GM18520 (cell line): Measurements from ENCODE around the gene FAU.
"Not testable (repeated sequence)": the region's sequence is repeated elsewhere in the genome, so short reads cannot be mapped to it uniquely, and the experiment has no call there.

Experiments used
- ATAC-seq: cut with Tn5 transposase; IDR thresholded peaks from one replicate; pipeline ENCODE4 v1.9.1; 2021; ENCODE audit not compliant: unreplicated experiment

Gene FAU

DNA sequence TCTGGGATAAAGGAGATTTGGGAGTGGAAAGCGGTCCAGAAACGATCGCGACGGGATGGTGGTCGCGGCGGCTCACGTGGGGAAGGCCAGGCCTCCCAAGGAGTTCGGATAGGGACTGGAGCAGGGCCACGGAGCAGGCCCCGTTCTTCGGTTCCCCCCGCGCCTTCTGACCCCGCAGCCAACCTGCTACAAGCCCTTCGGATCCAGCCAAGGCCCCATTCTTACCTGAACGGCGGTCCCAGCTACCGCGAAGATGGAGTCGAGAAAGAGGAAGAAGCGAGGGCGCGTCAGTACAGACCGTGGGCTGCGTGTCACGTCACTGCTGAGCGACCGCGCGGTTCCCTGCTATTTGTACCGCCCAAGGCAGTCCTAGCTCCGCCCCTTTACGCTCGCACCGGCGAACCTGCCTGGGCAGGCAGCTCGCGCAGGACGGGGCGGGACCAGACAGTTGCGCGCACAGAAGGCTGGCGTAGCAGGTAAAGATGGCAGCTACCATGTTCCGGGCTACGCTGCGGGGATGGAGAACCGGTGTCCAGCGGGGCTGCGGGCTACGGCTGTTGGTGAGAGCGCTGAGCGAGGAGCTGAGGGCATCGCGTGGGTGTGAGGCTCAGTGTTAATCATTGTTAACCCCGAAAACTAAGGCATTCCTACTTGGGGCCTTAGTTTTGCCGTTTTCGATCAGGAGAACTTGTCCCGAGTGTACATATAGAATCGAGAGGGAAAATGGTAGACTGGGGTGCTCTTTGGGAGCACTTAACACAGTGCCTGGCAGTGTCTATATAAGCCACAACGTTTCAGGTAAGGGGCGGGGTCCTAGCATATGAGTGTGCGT lies at the start of gene FAU, which contains the start of gene MRPL49:
Gene FAU (minus strand): TSS at position 270 of the 832 bp plus-strand sequence. CDS start 321 bp downstream, outside the sequence.
Gene MRPL49 (plus strand): TSS at position 457 of the 832 bp plus-strand sequence. CDS start 26 bp downstream, at position 483.
- ATAC-seq: peak; percentile 63

DNA sequence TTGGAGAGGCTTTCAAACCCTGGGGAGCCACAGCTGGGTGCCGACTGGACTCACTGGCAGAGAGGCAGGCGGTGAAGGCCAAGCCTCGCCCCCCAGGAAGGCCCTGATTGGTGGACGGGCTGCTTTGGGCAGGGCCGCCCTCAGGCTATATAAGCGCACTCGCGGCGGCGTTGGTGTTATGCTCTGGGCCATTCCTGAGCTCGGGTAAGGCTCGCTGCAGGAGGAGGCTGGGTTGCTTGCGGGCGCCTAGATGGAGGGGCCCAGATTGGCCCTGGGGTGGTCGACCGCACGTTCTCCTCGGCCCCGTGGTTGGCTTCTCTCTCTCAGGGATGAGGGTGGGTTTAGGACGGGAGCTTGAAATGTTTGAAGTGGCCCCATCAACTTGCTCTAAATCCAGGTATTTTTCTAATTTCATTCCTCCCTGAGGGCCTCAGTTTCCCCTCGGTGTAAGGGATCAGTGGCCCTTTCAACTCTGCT lies 48.2 kb upstream of the FAU start, which contains the start of gene SPDYC:
Gene SPDYC (plus strand): TSS at position 176 of the 477 bp plus-strand sequence. CDS start 1,125 bp downstream, outside the sequence.
- ATAC-seq: no peak

DNA sequence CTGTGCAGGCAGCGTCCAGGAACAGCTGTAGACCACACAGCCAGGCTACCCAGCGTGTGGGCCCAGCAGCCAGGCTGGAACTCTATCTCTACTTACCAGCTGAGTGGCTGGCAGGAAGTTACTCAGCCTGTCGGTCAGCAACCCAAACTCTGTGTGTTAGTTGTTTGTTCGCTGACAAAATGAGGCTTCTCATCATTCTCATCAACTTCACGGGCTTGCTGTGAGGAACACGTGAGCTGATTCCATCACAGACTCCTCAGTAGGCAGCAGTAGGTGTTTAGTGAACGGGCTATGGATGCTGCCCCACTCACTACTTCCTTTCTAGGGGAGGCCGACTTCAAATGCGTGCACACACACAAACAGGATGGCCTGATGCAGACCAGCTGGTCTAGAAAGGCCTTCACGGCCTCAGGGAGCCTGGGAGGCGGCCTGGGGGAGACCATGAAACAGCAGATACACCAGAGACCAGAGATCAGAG lies 47.3 kb upstream of the FAU start:
- no peak for ATAC-seq

DNA sequence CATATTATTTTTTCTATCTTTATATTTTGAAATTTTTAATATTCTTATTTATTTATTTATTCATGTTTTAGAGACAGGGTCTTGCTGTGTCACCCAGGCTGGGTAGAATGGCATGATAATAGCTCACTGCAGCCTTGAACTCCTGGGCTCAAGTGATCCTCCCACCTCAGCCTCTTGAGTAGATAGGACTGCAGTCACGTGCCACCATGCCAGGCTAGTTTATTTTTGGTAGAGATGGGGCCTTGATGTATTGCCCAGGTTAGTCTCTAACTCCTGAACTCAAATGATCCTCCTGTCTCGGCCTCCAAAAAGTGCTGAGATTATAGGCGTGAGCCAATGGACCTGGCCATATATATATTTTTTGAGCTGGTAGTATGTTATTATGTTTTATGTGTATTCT lies 45.7 kb upstream of the FAU start:
- ATAC-seq: no peak

DNA sequence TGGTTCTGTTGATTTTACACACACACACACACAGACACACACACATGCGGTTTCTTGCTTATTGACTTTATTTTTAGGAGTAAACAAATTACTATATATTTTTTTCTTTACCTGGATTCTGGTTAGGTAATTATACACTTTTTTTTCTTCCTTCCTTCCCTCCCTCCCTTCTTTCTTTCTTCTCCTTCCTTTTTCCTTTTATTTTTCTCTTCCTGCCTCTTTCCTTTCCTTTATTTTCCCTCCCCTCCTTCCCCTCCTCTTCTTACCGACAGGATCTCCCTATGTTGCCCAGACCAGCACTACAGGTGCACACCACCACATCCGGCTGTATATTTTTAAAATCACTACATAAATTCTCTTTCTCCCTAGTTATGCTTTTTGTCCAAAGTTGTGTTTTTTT lies 45.0 kb upstream of the FAU start:
- ATAC-seq: no peak

DNA sequence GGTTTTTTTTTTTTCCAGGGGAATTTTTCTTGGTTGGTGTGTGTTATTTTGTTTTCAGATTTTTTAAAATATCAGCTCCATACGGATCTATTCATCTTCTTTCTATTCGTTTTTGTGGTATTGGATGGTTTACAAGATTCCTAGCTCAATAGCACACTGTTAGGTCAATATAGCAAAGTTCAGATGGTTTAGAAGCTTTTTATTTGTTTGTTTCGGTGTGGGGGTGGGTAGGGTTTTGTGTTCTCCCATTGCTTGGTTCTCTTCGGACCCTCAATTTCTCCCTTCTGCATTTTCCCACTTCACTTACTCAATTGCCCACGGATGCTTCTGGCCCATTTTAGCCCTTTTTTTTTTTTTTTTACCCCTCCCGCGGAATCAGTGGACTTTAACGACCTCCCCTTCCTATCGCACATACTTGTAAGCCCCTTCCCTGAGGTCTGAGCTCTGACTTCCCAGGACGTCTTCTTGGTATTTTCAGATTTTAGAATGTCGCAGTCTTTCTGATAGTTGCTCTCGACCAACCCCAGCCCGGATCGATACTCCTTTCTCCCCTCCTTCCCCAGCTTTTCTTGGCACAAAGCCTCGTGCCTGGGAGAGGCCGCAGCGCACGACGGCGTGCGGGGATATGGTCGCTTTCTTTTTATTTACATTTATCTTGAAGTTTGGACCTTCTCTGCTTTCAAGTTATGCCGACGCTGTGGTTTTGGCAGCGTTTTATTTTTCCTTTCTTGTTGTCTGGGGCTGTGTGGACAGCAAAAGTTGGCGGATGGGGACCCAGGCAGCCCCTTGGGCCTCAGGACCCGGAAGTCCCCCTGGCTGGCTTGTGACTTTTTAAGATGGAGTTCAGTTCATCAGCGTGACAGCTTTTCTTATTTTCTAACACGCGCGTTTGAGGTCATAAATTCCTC lies 43.7 kb upstream of the FAU start:
- no peak for ATAC-seq

DNA sequence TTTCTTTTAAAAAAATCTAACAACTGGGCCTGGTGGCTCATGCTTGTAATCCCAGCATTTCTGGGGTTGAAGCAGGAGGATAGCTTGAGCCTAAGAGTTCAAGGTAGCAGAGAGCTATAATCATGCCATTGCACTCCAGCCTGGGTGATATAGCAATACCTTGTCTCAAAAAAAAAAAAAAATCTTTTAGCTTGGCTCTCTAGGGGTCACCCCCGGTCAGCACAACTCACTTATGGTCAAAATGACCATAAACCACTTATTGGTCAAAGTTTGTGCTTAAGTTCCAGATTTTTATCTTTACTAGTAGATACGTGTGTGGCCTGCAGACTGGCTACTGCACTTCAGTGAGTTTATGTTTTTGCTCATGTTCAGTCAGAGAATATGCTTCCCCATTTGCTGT lies 41.8 kb upstream of the FAU start:
- no peak for ATAC-seq

DNA sequence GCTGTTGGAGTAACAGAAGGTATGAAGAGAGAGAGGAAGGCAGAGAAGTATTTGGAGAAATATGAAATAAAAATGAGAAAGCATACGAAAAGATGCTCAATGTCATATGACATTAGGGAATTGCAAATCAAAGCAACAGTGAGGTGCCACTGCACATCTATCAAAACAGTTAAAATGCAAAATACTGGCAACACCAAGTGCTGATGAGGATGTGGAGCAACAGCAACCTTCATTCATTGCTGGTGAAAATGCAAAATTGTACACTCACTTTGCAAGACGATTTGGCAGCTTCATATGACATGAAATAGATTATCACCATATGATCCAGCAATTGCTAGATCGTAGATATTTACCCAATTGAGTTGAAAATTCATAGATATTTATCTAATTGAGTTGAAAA lies 38.7 kb upstream of the FAU start:
- ATAC-seq: no peak

DNA sequence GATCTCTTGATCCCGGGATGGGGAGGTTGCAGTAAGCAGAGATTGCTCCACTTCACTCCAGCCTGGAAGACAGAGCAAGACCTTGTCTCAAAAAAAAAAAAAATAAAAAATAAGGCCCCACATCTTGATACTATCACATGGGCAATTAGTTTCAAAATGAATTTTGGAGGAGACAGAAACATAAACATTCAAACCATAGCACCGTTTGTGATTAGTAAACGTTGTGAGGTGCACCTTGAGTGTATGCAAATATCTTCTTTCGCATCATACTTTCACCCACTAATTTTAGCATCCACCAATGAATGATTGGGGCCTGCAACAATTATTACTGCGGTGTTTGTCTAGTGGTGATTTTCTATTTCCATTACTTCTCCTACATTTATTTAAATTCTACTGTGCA lies 37.1 kb upstream of the FAU start:
- peak; percentile 90 for ATAC-seq

DNA sequence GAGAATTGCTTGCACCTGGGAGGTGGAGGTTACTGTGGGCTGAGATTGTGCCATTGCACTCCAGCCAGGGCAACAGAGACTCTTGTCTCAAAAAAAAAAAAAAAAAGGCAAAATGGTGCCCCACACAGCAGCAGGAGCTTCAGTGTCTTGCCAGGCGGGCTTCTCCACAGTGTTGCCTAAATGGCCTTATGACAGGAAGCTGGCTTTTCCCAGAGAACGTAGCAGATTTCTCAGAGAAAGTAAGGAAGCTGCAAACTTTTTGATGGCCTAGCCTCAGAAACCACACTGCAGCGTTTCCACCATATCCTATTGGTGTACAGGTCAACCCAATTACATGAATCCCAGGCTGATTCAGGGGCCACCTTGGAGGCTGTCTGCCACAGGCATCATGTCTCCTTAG lies 35.4 kb upstream of the FAU start:
- no peak for ATAC-seq

DNA sequence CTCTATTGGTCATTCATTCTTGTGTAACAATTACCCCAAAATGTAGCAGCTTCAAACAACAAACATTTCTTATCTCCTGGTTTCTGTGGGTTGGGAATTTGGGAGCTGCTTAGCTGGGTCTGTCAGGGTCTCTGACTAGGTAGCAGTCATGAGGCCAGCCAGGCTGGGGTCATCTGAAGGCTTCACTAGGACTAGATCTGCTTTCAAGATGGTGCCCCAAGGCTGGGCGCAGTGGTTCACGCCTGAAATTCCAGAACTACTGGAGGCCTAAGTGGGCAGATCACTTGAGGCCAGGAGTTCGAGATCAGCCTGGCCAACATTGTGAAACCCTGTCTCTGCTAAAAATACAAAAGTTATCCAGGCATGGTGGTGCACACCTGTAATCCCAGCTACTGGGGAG lies 35.0 kb upstream of the FAU start:
- ATAC-seq: no peak

DNA sequence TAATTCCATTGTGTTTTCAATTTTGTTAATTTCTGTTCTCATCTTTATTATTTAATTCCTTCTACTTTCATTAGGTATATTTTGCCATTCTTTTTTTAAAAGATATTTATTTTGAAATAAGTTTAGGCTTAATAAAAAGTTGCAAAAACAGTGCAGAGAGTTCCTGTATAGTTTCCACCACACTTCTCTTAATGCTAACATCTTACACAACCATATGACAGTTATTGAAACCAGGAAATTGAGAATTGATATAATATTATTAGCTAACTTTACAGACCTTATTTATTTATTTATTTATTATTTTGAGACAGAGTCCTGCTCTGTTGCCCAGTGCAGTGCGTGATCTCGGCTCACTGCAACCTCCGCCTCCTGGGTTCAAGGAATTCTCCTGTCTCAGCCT lies 34.3 kb upstream of the FAU start:
- no peak for ATAC-seq

DNA sequence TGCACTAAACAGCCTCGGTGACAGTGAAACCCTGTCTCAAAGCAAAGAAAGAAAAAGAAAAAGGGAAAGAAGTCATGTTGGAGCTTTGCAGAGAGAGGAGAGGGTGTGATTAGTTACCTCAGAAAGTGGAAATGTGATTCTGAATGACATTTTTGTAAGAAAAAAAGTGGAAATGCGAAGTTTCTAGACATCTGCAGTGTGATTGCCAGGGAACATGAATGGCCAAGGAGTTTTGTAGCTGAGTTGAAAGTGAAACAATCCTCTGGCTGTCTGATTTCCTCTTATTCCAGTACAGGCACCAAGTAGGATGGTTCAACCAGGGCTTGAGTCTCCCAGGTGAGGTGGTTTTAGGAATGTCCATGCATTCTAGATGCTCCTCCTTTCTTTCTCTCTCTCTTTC lies 30.2 kb upstream of the FAU start:
- ATAC-seq: no peak

DNA sequence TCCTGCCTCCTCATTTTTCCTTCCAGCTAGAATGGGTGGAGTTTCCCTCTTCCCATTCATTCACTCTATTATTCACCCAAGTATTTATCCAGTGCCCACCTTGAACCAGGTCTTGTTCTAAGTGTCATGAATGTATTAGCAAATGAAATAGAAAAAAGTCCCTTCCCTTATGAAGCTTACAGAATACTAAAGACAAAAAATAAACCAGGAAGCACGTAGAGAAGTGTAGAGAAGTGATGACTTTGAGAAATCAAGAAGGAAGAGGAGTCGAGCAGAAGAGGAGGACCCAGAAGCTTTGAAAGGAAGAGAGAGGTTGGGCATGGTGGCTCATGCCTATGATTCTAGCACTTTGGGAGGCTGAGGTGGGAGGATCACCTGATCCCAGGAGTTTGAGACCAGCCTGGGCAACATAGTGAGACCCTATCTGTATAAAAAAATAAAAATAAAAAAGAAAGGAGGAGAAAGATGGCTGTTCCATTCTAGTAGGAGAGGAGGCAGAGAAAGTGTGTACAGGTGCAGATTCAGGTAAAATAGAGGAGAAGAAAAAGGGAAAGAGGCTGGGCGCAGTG lies 29.5 kb upstream of the FAU start:
- ATAC-seq: no peak

DNA sequence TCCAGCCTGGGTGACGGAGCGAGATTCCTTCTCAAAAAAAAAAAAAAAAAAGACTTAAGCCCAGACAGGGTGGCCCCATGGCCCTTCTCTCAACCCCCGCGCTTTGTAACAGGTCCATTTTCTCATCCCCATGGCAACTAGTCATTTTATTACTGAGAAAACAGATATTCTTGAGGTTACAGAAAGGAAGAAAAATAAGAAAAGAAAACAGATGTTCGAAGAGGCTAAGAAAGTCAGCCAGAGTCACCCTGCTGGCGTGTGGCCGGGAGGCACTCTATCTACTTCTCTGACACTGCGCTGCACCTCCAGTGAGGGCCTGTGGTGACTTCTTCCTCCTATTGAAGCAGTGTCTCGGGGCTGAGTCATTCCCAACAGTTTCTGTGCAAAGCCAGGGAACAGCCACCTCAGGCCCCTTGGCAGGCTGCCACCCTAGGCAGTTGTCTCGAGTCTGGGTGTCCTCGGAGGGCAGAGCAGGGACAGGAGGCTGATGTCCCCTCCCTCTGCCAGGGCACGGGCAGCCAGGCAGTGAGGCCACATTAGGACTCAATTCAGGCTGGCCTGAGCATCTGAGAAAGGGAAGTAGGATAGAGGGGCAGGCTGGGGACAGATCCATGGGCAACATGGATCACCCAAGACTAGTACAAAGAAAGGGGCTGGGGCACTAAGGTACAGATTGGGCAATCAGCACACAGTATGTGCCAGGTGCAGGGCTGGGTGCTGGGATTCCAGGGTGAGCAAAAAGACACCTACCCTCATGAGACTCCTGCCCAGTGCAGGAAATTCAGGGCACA lies 28.8 kb upstream of the FAU start:
- ATAC-seq: no peak

DNA sequence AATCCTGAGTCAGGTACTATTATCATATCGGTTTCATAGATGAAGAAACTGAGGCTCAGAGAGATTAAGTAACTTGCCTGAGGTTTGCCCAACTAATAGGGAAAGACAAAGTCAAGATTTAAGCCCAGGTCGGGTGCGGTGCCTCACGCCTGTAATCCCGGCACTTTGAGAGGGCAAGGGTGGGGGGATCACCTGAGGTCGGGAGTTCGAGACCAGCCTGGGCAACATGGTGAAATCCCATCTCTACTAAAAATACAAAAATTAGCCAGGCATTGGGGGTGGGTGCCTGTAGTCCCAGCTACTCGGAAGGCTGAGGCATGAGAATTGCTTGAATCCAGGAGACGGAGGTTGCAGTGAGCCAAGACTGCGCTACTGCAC lies 28.2 kb upstream of the FAU start:
- not testable (repeated sequence) for ATAC-seq

DNA sequence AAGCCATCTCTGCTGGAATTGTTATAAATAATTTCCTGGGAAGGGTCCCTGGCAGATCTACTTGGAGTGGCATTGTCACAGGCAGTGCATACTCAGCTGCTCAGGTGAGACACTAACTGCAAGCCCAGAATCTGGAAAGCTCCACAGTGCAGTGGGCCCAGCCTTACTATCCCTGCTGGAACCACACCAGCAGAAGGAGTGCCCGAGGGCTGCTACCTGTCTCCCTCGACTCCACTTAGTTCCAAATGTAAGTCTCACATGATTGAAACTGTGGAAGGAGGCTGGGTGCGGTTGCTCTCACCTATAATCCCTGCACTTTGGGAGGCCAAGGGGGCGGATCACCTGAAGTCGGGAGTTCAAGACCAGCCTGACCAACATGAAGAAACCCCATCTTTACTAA lies 26.7 kb upstream of the FAU start:
- ATAC-seq: no peak

DNA sequence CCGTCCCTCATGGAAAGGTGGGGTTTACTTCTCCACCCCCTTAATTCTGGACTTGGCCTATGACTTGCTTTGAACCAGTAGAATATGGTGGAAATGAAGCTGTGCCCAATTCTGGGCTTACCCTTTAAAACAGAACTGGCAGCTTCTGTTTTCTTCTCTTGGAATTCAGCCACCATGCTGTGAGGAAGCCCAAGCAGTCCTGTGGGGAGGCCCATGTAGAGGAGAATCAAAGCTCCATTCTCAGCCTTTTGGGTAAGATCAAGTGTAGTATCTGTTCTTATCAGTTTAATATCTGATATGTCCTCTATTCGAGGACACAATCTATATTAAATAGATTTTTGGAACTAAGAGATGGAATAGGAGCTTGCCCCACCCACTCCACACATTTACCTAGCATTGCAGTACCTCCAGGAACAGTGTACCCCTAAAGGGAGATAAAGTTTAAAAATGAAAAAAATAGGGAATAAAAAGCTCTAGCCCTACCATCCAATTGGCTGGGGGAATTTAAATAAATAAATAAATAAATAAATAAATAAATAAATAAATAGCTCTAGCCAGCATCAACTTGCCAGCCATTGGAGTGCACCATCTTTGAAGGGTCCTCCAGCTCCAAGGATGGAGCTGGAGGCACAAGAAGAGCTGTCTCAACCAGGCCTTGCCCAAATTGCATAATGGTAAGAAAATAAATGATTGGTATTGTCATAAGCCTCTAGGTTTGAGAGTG lies 25.6 kb upstream of the FAU start:
- ATAC-seq: no peak

DNA sequence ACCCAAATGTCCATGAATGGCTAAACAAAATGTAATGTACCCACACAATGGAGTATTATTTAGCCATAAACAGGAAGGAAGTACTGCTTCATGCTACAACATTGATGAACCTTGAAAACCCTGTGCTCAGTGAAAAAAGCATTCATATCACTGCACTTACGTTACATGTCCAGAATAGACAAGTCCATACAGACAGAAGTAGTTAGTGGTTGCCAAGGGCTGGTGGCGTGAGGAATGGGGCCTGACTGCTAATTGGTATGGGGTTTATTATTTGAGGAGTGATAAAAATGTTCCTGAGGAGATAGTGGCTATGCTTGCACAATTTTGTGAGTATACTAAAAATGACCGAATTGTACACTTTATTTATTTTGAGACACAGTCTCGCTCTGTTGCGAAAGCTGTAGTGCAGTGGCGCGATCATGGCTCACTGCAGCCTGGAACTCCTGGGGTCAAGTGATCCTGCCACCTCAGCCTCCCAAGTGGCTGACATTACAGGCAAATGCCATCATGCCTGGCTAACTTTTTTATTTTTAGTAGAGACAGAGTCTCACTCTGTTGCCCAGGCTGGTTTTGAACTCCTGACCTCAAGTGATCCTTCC lies 20.1 kb upstream of the FAU start:
- no peak for ATAC-seq
